ENCODE data around the gene ZC3H12D.

- no peak for TF ChIP-seq GATA2 (IDR thresholded peaks at IDR 0.05; ENCODE audit: low read depth, low read length)
- TF ChIP-seq GATA3 (IDR thresholded peaks at IDR 0.05; ENCODE audit: low read depth, low read length): no peak
Observed at GRCh38 chr6:149510793-149511512, 26.1 kb upstream of the ZC3H12D start.

Data from SH-SY5Y (cell line).